ENCODE results near the gene PCDHA1.
"Not testable (repeated sequence)": the region's sequence is repeated elsewhere in the genome, so short reads cannot be mapped to it uniquely, and the experiment has no call there.

Gene PCDHA1

DNA sequence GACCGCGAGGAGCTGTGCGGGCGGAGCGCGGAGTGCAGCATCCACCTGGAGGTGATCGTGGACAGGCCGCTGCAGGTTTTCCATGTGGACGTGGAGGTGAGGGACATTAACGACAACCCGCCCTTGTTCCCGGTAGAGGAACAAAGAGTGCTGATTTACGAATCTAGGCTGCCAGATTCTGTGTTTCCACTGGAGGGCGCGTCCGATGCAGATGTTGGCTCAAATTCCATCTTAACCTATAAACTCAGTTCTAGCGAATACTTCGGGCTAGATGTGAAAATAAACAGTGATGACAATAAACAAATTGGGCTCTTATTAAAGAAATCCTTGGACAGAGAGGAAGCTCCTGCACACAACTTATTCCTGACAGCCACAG lies 42.4 kb downstream of the PCDHA1 start:
- H3K4me3 ChIP-seq (ENCODE audit: low read depth, low read length) = no peak overlapping the region
- no peak for DNase-seq (ENCODE audit: low read depth, low spot score)
- CTCF ChIA-PET = no interaction called here
- TF ChIP-seq, protein P1, sequence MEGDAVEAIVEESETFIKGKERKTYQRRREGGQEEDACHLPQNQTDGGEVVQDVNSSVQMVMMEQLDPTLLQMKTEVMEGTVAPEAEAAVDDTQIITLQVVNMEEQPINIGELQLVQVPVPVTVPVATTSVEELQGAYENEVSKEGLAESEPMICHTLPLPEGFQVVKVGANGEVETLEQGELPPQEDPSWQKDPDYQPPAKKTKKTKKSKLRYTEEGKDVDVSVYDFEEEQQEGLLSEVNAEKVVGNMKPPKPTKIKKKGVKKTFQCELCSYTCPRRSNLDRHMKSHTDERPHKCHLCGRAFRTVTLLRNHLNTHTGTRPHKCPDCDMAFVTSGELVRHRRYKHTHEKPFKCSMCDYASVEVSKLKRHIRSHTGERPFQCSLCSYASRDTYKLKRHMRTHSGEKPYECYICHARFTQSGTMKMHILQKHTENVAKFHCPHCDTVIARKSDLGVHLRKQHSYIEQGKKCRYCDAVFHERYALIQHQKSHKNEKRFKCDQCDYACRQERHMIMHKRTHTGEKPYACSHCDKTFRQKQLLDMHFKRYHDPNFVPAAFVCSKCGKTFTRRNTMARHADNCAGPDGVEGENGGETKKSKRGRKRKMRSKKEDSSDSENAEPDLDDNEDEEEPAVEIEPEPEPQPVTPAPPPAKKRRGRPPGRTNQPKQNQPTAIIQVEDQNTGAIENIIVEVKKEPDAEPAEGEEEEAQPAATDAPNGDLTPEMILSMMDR (IDR thresholded peaks at IDR 0.05; ENCODE audit: insufficient read depth, low read length, missing control alignments) = no peak
- POLR2A ChIA-PET = no interaction called here

DNA sequence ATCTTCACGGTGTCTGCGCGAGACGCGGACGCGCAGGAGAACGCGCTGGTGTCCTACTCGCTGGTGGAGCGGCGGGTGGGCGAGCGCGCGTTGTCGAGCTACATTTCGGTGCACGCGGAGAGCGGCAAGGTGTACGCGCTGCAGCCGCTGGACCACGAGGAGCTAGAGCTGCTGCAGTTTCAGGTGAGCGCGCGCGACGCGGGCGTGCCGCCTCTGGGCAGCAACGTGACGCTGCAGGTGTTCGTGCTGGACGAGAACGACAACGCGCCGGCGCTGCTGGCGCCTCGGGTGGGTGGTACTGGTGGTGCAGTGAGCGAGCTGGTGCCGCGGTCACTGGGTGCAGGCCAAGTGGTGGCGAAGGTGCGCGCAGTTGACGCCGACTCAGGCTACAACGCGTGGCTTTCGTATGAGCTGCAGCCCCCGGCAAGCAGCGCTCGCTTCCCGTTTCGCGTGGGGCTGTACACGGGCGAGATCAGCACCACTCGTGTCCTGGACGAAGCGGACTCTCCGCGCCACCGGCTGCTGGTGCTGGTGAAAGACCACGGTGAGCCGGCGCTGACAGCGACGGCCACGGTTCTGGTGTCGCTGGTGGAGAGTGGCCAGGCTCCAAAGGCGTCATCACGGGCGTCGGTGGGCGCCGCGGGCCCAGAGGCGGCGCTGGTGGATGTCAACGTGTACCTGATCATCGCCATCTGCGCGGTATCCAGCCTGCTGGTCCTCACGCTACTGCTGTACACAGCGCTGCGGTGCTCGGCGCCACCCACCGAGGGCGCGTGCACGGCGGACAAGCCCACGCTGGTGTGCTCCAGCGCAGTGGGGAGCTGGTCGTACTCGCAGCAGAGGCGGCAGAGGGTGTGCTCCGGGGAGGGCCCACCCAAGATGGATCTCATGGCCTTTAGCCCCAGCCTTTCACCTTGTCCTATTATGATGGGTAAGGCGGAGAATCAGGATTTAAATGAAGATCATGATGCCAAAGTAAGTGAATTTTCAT lies 43.9 kb downstream of the PCDHA1 start:
- CTCF ChIA-PET; DNase-seq (ENCODE audit: low read depth, low spot score); POLR2A ChIA-PET; H3K4me3 ChIP-seq (ENCODE audit: low read depth, low read length): not testable (repeated sequence)

DNA sequence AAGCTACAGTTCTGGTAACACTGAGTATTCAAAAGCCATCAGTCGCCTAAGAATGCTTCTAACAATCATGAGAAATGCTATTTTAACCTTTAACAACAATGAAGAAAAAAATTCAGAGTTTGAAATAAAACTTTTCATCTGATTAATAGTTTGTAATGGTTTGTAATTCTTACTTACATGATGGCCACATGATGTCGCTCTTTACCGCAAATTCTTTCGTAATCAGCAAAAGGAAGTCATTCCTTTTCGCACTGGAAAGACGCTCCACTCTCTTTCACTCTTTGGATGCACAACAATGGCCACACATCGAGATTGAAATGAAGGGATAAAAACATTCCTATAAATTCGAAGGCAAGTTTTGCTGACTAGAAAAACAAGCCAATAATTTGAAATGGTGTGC lies 48.1 kb downstream of the PCDHA1 start, which contains the start of gene PCDHA7:
TSS of gene PCDHA7 (plus strand) at position 277 of the 400 bp plus-strand sequence. CDS start at position 392, 115 bp downstream.
- ChIA-PET CTCF (no interaction called here), POLR2A (no interaction called here)
- DNase-seq (ENCODE audit: low read depth, low spot score) = no peak
- TF ChIP-seq, protein P1 (IDR thresholded peaks at IDR 0.05; ENCODE audit: insufficient read depth, low read length, missing control alignments) = no peak
- no peak within 1 kb of the TSS; the same call in 1 of the 2 replicates for H3K4me3 ChIP-seq (ENCODE audit: low read depth, low read length)

DNA sequence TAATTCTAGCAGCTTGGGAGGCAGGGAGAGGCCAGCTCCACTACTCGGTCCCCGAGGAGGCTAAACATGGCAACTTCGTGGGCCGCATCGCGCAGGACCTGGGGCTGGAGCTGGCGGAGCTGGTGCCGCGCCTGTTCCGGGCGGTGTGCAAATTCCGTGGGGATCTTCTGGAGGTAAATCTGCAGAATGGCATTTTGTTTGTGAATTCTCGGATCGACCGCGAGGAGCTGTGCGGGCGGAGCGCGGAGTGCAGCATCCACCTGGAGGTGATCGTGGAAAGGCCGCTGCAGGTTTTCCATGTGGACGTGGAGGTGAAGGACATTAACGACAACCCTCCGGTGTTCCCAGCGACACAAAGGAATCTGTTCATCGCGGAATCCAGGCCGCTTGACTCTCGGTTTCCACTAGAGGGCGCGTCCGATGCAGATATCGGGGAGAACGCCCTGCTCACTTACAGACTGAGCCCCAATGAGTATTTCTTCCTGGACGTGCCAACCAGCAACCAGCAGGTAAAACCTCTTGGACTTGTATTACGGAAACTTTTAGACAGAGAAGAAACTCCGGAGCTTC lies 48.6 kb downstream of the PCDHA1 start:
- H3K4me3 ChIP-seq (ENCODE audit: low read depth, low read length); CTCF ChIA-PET; DNase-seq (ENCODE audit: low read depth, low spot score); POLR2A ChIA-PET: not testable (repeated sequence)

DNA sequence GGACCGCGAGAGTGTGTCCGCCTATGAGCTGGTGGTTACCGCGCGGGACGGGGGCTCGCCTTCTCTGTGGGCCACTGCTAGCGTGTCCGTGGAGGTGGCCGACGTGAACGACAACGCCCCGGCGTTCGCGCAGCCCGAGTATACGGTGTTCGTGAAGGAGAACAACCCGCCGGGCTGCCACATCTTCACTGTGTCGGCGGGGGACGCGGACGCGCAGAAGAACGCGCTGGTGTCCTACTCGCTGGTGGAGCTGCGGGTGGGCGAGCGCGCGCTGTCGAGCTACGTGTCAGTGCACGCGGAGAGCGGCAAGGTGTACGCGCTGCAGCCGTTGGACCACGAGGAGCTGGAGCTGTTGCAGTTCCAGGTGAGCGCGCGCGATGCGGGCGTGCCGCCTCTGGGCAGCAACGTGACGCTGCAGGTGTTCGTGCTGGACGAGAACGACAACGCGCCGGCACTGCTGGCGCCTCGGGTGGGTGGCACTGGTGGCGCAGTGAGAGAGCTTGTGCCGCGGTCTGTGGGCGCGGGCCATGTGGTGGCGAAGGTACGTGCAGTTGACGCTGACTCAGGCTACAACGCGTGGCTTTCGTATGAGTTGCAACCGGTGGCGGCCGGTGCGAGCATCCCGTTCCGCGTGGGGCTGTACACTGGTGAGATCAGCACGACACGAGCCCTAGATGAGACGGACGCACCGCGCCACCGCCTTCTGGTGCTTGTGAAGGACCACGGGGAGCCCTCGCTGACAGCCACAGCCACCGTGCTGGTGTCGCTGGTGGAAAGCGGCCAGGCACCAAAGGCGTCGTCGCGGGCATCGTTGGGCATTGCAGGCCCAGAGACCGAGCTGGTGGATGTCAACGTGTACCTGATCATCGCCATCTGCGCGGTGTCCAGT lies 49.9 kb downstream of the PCDHA1 start:
- no peak for DNase-seq (ENCODE audit: low read depth, low spot score)
- no peak overlapping the region for H3K4me3 ChIP-seq (ENCODE audit: low read depth, low read length)
- TF ChIP-seq, protein P1 (IDR thresholded peaks at IDR 0.05; ENCODE audit: insufficient read depth, low read length, missing control alignments) = no peak
- CTCF ChIA-PET = no interaction called here
- POLR2A ChIA-PET = no interaction called here

DNA sequence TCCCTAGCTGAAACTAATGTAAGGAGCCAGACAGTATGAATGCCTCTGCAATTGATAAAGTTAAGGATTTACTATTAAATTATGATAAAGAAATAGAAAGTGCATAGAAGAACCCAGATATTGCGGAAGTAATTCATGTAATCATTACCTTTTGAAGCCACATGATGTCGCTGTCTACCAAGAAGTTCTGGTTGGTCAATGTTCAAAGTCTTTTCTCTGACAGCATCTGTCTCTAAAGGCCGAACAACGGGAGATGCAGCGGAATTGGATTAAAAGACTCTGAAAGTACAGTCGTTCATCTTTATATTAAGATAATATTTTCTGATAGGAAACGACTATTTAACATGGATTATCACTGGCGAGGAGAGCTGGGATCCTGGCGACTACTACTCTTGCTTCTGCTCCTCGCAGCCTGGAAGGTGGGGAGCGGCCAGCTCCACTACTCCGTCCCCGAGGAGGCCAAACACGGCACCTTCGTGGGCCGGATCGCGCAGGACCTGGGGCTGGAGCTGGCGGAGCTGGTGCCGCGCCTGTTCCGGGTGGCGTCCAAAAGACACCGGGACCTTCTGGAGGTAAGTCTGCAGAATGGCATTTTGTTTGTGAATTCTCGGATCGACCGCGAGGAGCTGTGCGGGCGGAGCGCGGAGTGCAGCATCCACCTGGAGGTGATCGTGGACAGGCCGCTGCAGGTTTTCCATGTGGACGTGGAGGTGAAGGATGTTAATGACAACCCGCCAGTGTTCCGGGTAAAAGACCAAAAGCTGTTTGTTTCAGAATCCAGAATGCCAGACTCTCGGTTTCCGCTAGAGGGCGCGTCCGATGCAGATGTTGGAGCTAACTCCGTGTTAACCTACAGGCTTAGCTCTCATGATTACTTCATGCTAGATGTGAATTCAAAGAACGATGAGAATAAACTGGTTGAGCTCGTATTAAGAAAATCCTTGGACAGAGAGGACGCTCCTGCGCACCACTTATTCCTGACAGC lies 55.3 kb downstream of the PCDHA1 start, which contains the start of gene PCDHA8:
TSS of gene PCDHA8 (plus strand) at position 210 of the 985 bp plus-strand sequence. CDS start at position 345, 135 bp downstream.
- CTCF ChIA-PET = no interaction called here
- TF ChIP-seq, protein P1 (IDR thresholded peaks at IDR 0.05; ENCODE audit: insufficient read depth, low read length, missing control alignments) = no peak
- H3K4me3 ChIP-seq (ENCODE audit: low read depth, low read length) = no peak within 1 kb of the TSS
- POLR2A ChIA-PET = no interaction called here
- no peak for DNase-seq (ENCODE audit: low read depth, low spot score)
